H9 (cell line): ENCODE data around the gene KIF21B. TPM values are rescaled to one million over a fixed set of nuclear protein-coding genes. Genes with fewer than 3 reads are reported as not detected.

Experiments used
- DNase-seq: peaks from one replicate; pipeline ENCODE4 v3.0.0-alpha.2; 2017
- H2AFZ ChIP-seq: one replicate; pipeline ENCODE4 v1.6.1; 2013; ENCODE audit warnings: mild to moderate bottlenecking, low read length, control low read depth, moderate library complexity
- H2AK5ac ChIP-seq: 2 replicates; pipeline ENCODE4 v1.6.1; 2013; ENCODE audit warnings: low read length, control low read depth, mixed read lengths; ENCODE audit not compliant: insufficient read length
- H2BK120ac ChIP-seq: one replicate; pipeline ENCODE4 v1.6.1; 2013; ENCODE audit warnings: low read depth, mild to moderate bottlenecking, low read length, control low read depth, inconsistent platforms; ENCODE audit not compliant: poor library complexity, severe bottlenecking
- H2BK12ac ChIP-seq: 2 replicates; pipeline ENCODE4 v1.6.1; 2013; ENCODE audit warnings: low read length, control low read depth, mixed read lengths, low read depth; ENCODE audit not compliant: insufficient read length
- H2BK15ac ChIP-seq: 2 replicates; pipeline ENCODE4 v1.6.1; 2013; ENCODE audit warnings: low read depth, low read length, control low read depth
- H2BK20ac ChIP-seq: one replicate; pipeline ENCODE4 v1.6.1; 2013; ENCODE audit warnings: low read depth, mild to moderate bottlenecking, low read length, control low read depth, inconsistent platforms; ENCODE audit not compliant: poor library complexity, severe bottlenecking
- H2BK5ac ChIP-seq: 2 replicates; pipeline ENCODE4 v1.6.1; 2013; ENCODE audit warnings: low read length, control low read depth, mixed read lengths; ENCODE audit not compliant: insufficient read length
- H3K14ac ChIP-seq: 2 replicates; pipeline ENCODE4 v1.6.1; 2013; ENCODE audit warnings: low read length, control low read depth; ENCODE audit not compliant: insufficient read depth
- H3K18ac ChIP-seq: 2 replicates; pipeline ENCODE4 v1.6.1; 2013; ENCODE audit warnings: low read depth, mild to moderate bottlenecking, mixed read lengths, low read length, control low read depth; ENCODE audit not compliant: insufficient read length
- H3K23ac ChIP-seq: 2 replicates; pipeline ENCODE4 v1.6.1; 2013; ENCODE audit warnings: low read length, control low read depth, mixed read lengths, low read depth; ENCODE audit not compliant: insufficient read length
- H3K23me2 ChIP-seq: 2 replicates; pipeline ENCODE4 v1.6.1; 2013; ENCODE audit warnings: low read depth, mild to moderate bottlenecking, mixed read lengths, low read length, control low read depth; ENCODE audit not compliant: insufficient read length, poor library complexity, severe bottlenecking
- H3K27ac ChIP-seq: 2 replicates; pipeline ENCODE4 v1.5.1; 2013; ENCODE audit warnings: low read length, control low read depth, mixed read lengths, low read depth; ENCODE audit not compliant: insufficient read length
- H3K27me3 ChIP-seq: 2 replicates; pipeline ENCODE4 v1.6.1; 2013; ENCODE audit warnings: low read length, control low read depth, inconsistent platforms; ENCODE audit not compliant: insufficient read depth
- H3K4ac ChIP-seq: 2 replicates; pipeline ENCODE4 v1.6.1; 2013; ENCODE audit warnings: low read depth, mild to moderate bottlenecking, control low read depth, inconsistent platforms, low read length, moderate library complexity
- H3K4me1 ChIP-seq: 2 replicates; pipeline ENCODE4 v1.6.1; 2013; ENCODE audit warnings: low read length, control low read depth, inconsistent platforms; ENCODE audit not compliant: insufficient read depth
- H3K4me2 ChIP-seq: 2 replicates; pipeline ENCODE4 v1.6.1; 2013; ENCODE audit warnings: low read length, control low read depth, mixed read lengths; ENCODE audit not compliant: insufficient read length, insufficient read depth
- H3K56ac ChIP-seq: 2 replicates; pipeline ENCODE4 v1.6.1; 2013; ENCODE audit warnings: low read depth, mild to moderate bottlenecking, mixed read lengths, low read length, control low read depth; ENCODE audit not compliant: insufficient read length
- H3K79me1 ChIP-seq: 2 replicates; pipeline ENCODE4 v1.6.1; 2013; ENCODE audit warnings: low read depth, mild to moderate bottlenecking, moderate library complexity, low read length, control low read depth, inconsistent platforms; ENCODE audit not compliant: insufficient read depth, poor library complexity, severe bottlenecking
- H3K79me2 ChIP-seq: 2 replicates; pipeline ENCODE4 v1.6.1; 2013; ENCODE audit warnings: low read length, control low read depth, inconsistent platforms; ENCODE audit not compliant: insufficient read depth
- H3K9ac ChIP-seq: 2 replicates; pipeline ENCODE4 v1.6.1; 2013; ENCODE audit warnings: low read length, control low read depth, mixed read lengths; ENCODE audit not compliant: insufficient read length; ENCODE audit errors: extremely low read depth
- H3K9me3 ChIP-seq: one replicate; pipeline ENCODE4 v1.6.1; 2013; ENCODE audit warnings: low read depth, low read length, inconsistent platforms; ENCODE audit not compliant: control insufficient read depth
- H3T11ph ChIP-seq: one replicate; pipeline ENCODE4 v1.6.1; 2013; ENCODE audit warnings: mild to moderate bottlenecking, low read length, control low read depth, inconsistent platforms
- H4K20me1 ChIP-seq: one replicate; pipeline ENCODE4 v1.6.1; 2013; ENCODE audit not compliant: control insufficient read depth, insufficient read length, insufficient read depth
- H4K5ac ChIP-seq: 2 replicates; pipeline ENCODE4 v1.6.1; 2013; ENCODE audit warnings: low read depth, mild to moderate bottlenecking, mixed read lengths, low read length, control low read depth; ENCODE audit not compliant: insufficient read length
- H4K8ac ChIP-seq: replicated peaks from 2 replicates; pipeline ENCODE4 v1.6.1; 2013; ENCODE audit warnings: low read length, control low read depth, mixed read lengths, low read depth; ENCODE audit not compliant: insufficient read length
- H4K91ac ChIP-seq: 2 replicates; pipeline ENCODE4 v1.6.1; 2013; ENCODE audit warnings: low read depth, mild to moderate bottlenecking, moderate library complexity, mixed read lengths, low read length, control low read depth; ENCODE audit not compliant: insufficient read length
- H3K27ac Mint-ChIP-seq, 3 experiments: 2 replicates in 2 of 3; 3 replicates in 1 of 3; pipeline ENCODE4 v1.8.0; 2020 to 2021; ENCODE audit warnings: mixed read lengths in 3 of 3, mild to moderate bottlenecking in 1 of 3, moderate library complexity in 1 of 3
- H3K27me3 Mint-ChIP-seq: 2 replicates; pipeline ENCODE4 v1.8.0; 2021; ENCODE audit warnings: low read depth, mild to moderate bottlenecking, moderate library complexity, mixed read lengths
- H3K36me3 Mint-ChIP-seq, 3 experiments: 2 replicates in 2 of 3; 3 replicates in 1 of 3; pipeline ENCODE4 v1.8.0; 2020 to 2021; ENCODE audit warnings: low read depth in 3 of 3, mixed read lengths in 3 of 3; ENCODE audit not compliant: insufficient read depth in 1 of 3
- H3K4me1 Mint-ChIP-seq, 2 experiments: 2 replicates each; pipeline ENCODE4 v1.8.0; 2020; ENCODE audit warnings: mixed read lengths in 2 of 2
- H3K4me3 Mint-ChIP-seq, 2 experiments: 2 replicates in 1 of 2; 3 replicates in 1 of 2; pipeline ENCODE4 v1.8.0; 2020 to 2021; ENCODE audit warnings: mild to moderate bottlenecking in 2 of 2, mixed read lengths in 2 of 2, moderate library complexity in 1 of 2
- H3K9me3 Mint-ChIP-seq, 2 experiments: 2 replicates in 1 of 2; 3 replicates in 1 of 2; pipeline ENCODE4 v1.8.0; 2020; ENCODE audit warnings: mild to moderate bottlenecking in 2 of 2, mixed read lengths in 2 of 2, moderate library complexity in 1 of 2
- CTCF ChIP-seq: fragments of 200-600 bp; sonication (generic); conservative IDR thresholded peaks from 3 replicates; pipeline ENCODE4 v1.8.0; 2021; ENCODE audit warnings: antibody characterized with exemption, mild to moderate bottlenecking
- WGBS: extraction: QIAGEN DNeasy Blood & Tissue Kit; methylation state at CpG from one replicate; pipeline ENCODE4 v1.1.7; 2013; ENCODE audit warnings: missing lambda C conversion rate, low lambda C conversion rate, mixed read lengths; ENCODE audit not compliant: insufficient read length; ENCODE audit errors: extremely low coverage; 5-methylcytosine and 5-hydroxymethylcytosine counted together
- total RNA-seq: library from RNA; stranded (reverse); gene quantifications from 2 replicates; pipeline ENCODE4 v1.2.1, GENCODE V29; 2021

KIF21B gene
- total RNA-seq, 1 experiment from 2014 or later, result 7.5 TPM

- Histone ChIP-seq H2BK20ac (no peak overlapping the region), H2AK5ac (no peak overlapping the region), H3K14ac (no peak overlapping the region; the same call in 1 of the 2 replicates), H3K79me1 (no peaks in the 10 kb centered on the region), H3K23me2 (no peaks in the 10 kb centered on the region), H3K18ac (no peak overlapping the region), H3K27me3 (no peaks in the 10 kb centered on the region), H4K5ac (no peak overlapping the region), H3K23ac (no peak overlapping the region), H3K9me3 (no peaks in the 10 kb centered on the region), H2BK120ac (no peak overlapping the region), H3K4me2 (no peak overlapping the region), H3K79me2 (no peaks in the 10 kb centered on the region), H4K8ac (no peak overlapping the region), H4K91ac (no peak overlapping the region), H4K20me1 (no peaks in the 10 kb centered on the region), H3K4me1 (no peaks in the 10 kb centered on the region), H2BK15ac (no peak overlapping the region), H3T11ph (no peak overlapping the region), H3K27ac (no peak overlapping the region), H3K4ac (no peak overlapping the region), H3K56ac (no peak overlapping the region), H3K9ac (no peak overlapping the region), H2AFZ (no peak overlapping the region), H2BK12ac (no peak overlapping the region), H2BK5ac (no peak overlapping the region)
- no peak for TF ChIP-seq CTCF
- no peaks in the 10 kb centered on the region for H3K9me3 Mint-ChIP-seq
- no peak overlapping the region; a peak in 1 of 7 replicates for H3K27ac Mint-ChIP-seq
- no peak for DNase-seq
- H3K27me3 Mint-ChIP-seq, result no peaks in the 10 kb centered on the region; the same call in 1 of the 2 replicates
- WGBS, result no CpG with 5 or more reads among the region's 14 CpGs
- peaks cover 0 to 3% of the 10 kb centered on the region in 2 experiments; a peak in 1 of 4 replicates for H3K4me1 Mint-ChIP-seq
- H3K36me3 Mint-ChIP-seq, result peaks cover 2 to 16% (median 5%) of the 10 kb centered on the region in 3 experiments; a peak in 6 of 7 replicates
- no peak overlapping the region for H3K4me3 Mint-ChIP-seq
These were observed 52.0 kb downstream of the KIF21B start for GRCh38 chr1:200971428-200971903.
